ENCODE measurements around the gene ATP11C.

ATP11C gene

DNA sequence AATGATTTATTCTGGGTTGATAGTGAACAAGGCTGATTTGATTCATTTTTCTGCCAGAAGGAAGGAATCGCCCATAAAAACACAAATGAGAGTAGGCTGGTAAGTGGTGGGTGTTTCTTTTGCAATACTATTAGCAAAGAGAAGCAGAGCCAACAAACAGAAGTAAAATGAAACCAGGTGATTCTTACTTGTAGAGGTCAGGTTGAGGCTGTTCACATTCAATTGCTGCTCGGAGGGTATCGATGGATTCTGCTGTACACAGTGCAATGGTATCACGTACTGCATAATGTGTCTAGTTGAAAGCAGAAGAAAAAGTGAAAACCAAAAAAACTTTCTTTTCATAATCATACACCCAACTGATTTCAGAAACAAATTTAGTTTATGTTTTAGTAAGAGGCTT lies 130.8 kb downstream of the ATP11C start:
- no peak for DNase-seq

GRCh38 chrX:139801397-139801813 lies 131.4 kb downstream of the ATP11C start:
- no peak for DNase-seq

- no peak for DNase-seq
These were observed 134.2 kb downstream of the ATP11C start for GRCh38 chrX:139798701-139799100.

DNA sequence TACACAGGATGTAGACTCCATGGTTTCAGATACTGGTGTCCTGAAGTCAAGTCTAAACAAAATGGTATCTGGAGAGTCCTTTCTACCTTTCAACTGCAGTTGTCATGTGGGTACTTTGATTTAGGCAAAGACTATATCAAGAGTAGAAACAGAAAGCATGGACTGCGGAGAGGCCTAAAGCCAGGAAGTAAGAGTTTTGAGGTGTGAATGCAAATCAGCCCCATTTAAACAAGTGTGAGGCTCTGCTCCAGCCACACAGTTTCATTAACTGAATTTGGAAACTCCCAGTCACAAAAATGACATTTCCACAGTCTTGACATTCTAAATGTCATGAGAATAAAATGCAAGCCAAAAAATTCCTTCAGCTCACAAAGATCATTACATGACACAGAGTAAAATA lies 137.7 kb downstream of the ATP11C start:
- DNase-seq, result no peak

DNA sequence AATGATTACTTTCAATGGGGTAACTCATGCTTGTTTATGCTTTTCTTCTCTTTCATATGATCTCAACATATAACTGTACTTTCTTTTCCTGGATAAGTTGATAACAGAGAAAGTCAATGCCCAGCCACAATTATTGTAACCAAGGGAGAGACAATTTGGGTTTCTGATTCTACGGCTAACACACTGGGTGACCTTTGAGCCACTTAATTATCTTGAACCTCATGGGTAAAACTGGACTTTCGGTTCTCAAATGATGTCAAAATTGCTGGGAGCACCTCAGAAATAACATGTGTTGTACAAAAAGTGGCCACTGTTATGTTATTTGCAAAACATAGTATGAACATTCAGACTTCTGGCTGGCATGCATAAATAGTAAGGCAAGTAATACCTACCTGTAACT lies 145.3 kb downstream of the ATP11C start:
- no peak for DNase-seq

- no peak for DNase-seq
These were observed 148.0 kb downstream of the ATP11C start for GRCh38 chrX:139784807-139785206.

- DNase-seq, result no peak
These were observed 148.9 kb downstream of the ATP11C start for GRCh38 chrX:139783959-139784358.

DNA sequence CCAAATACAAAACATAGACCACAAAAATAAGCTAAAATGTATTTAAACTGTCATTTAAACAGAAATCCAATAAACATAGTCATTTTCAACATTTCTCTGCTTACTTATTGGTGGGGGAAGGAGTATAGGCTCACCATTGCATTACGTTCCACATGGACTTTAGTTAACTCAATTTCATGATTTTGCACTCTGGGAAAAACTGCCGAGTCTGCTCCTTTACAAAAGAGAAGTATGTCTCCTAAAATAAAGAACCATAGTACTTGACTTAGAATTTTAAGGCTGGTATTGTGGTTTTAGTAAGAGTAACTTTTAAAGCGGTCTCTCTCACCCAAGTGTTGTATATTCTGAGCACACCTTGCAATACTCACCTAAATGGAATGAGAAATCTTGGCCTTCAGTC lies 149.8 kb downstream of the ATP11C start:
- no peak for DNase-seq

DNA sequence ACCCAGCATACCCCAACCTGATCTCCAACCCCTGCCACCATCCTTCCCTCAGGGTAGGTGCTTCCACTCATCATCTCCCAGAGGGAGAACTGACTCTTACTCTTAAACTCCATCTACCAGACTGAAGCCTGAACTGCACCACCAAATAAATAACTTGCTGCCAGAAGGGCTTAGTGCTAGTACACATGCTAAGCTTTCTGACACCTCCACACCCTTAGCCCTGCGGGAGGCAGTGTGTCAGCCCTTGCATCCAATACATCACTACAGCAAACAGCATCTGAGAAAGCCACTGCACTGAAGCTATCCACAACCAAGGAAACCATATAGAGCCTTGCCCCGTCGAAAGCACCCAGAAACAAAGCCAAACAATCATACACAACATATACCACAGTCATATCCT lies 156.3 kb downstream of the ATP11C start:
- no peak for DNase-seq

DNA sequence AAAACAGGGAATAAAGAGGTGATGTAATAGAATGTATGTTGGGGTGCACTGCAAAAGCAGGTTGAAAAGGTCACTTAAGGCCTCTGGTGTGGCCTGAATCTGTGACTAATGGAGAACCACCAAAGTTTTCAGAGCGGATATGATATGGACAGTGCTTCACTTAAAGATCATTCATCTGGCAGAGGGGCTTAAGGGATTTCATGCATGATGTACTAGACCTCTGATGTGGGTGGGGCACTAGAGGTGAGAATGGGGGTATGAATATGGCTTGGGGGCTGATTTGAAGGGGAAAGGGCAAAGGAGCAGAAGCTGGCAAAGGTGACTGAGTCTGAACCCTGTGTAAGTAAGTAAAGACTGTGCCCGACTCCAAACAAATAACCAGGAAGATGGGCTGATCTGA lies 162.5 kb downstream of the ATP11C start:
- DNase-seq, result no peak

DNA sequence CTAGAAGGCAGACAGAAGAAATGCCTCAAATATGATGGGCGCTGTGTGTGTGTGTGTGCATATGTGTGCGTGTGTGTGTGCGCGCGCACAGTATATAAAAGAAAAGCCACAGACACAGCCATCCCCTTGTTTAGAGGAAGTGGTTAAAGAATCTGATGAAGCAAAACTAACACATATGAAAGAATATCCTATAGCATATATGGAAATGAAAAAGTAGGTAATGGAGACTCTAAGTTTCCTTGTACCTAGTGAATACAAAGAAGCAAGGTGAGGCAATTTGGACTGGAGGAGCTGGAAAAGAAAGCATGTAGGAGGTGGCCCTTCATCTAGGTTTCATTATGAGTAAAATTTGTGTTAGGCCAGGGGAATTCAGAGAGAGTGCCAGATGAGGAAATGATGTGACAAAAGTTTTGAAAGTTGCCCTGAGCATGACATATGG lies 166.3 kb downstream of the ATP11C start:
- DNase-seq, result peak; percentile 20

- DNase-seq, result no peak
These were observed 170.3 kb downstream of the ATP11C start for GRCh38 chrX:139762400-139763183.

GRCh38 chrX:139759637-139760036 lies 173.2 kb downstream of the ATP11C start:
- peak; percentile 34 for DNase-seq

GRCh38 chrX:139758809-139759208 lies 174.0 kb downstream of the ATP11C start:
- no peak for DNase-seq

- no peak for DNase-seq
These were observed 174.6 kb downstream of the ATP11C start for GRCh38 chrX:139758250-139758649.

GRCh38 chrX:139751053-139751452 lies 181.8 kb downstream of the ATP11C start:
- DNase-seq, result no peak

DNA sequence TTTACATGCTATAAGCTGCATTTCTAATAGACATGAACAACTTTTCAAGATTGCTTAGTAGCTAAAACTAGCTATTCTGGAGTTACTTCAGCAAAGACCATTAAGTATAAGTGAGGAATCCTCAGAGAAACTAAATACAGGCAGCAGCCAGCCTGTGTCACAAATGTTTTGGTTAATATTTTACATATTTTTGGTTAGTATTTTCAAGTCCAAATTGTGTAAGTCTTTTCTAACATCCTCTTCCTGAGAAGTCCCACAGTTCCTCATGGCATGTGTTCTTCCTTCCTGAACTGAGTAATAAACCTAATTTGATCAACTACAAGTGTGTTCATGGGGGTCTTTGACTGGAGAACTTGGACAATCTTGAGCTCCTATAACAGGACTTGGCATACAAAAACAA lies 182.5 kb downstream of the ATP11C start:
- DNase-seq, result no peak

DNA sequence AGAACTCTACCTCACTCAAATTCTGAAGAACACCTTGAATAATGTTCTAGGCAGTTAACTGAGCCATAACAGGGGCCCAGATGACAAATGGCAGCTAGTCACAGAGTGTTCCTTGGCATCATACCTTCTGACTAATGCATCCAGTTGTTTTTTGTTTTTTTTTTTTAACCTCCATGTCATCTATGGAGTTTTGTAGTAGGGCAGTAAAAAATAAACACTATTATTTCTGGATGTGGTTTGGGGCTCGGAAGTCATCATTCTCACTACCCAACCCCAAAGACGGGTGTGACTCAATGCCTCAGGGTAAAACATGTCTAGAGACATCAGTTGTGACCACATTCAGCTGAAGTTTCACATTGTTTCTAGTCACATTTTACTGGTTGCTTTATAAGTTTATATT lies 193.7 kb downstream of the ATP11C start:
- no peak for DNase-seq

DNA sequence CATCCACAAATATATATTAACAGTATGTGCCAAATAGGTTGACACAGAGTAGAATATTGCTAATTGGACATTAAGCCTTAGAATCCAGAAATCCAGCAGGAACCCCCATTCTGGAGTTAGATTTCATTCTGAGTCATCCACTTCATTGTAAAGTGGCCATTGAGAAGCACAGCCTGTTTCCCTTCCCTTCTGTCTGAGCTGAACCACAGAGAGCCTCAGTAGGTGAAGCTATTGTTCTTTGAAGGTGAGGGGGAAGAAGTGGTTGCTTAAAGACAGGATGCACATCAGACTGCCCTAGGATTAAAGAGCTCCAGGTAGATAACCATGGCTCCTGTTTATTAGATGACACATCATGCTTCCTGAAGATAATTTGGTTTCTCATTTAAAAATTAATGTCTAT lies 194.3 kb downstream of the ATP11C start:
- no peak for DNase-seq

GRCh38 chrX:139736151-139736550 lies 196.7 kb downstream of the ATP11C start:
- no peak for DNase-seq

GRCh38 chrX:139734996-139735395 lies 197.9 kb downstream of the ATP11C start:
- DNase-seq, result no peak

- no peak for DNase-seq
These were observed 207.1 kb downstream of the ATP11C start for GRCh38 chrX:139725720-139726119.

- DNase-seq, result no peak
These were observed 208.2 kb downstream of the ATP11C start for GRCh38 chrX:139724626-139725025.

DNA sequence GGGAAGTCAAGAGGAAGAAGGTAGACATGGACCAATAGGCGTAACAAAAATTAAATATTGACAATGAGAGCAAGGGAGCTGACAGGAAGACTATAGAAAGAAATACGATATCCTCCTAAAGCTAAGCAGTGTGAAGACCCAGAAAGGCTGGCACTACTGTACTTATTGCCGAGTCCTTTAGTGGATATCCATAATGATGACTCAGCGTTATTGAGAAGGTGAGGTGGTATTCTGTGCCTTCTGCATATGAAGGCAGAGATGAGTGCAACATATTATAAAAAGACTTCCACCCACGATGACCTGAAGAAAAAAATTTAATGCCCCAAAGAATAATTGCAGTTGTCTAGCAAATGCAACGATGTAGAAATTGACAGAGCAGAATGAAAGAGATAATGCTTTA lies 211.9 kb downstream of the ATP11C start:
- no peak for DNase-seq

GRCh38 chrX:139720136-139720535 lies 212.7 kb downstream of the ATP11C start:
- no peak for DNase-seq

Measured in OCI-M1 (cell line).